ENCODE measurements around the gene GCHFR.

- TF ChIP-seq CTCF (IDR thresholded peaks at IDR 0.05; ENCODE audit: low read depth, low read length) (no peak), EZH2phosphoT487 (IDR thresholded peaks at IDR 0.05; ENCODE audit: low read depth) (no peak)
These were observed 25.3 kb downstream of the GCHFR start for GRCh38 chr15:40789119-40789518.

Measured in OCI-LY3 (cell line).